NCI-H1694 (cell line): ENCODE data around the gene BPIFB4.
"Not testable (repeated sequence)": the region's sequence is repeated elsewhere in the genome, so short reads cannot be mapped to it uniquely, and the experiment has no call there.

Source experiments
- DNase-seq: peaks from one replicate; lab custom pipeline; 2025; lab: John Stamatoyannopoulos, UW

Gene BPIFB4

DNA sequence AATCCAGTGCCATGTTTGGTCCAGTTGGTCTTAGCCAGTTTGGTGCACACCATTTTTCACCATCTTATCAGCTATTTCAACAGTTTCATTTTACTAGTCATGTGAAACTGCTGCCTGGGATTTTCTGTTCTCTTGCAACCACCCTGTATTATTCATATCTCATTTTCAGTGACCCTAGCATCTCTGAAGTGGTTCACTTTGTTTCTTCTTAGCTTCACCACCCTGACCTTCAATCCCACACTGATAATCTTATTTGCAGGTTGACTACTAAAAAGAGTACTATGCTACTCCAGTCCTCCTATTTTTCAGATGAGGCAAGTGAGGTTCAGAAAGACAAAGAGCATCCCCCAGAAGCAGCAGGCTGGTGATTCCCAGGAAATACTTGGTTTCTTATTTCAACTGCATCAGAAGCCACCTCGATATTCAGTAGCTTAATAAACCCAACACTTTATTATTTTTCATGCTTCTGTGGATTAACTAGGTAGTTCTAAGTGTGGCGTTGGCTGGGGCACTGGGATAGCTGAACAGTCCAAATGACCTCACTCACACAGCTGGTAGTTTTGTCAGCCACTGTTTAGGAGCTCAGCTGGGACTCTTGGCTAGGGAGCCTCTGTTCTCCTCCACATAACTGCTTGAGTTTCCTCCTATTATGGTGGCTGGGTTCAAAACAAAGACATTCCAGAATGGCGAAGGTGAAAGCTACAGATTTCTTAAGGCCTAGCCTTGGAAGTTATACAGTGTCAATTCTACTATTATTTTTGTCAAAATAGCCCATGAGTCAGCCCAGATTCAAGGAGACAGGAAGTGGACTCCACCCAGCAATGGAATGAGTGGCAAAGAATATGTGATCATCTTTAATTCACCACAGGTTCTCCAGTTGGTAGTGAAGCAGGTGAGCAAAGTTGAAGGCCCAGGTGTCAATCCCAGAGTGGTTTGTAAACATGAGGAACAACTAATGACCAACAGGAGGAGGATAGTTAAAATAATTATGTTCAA, 40.6 kb downstream of the BPIFB4 start:
- no peak for DNase-seq

DNA sequence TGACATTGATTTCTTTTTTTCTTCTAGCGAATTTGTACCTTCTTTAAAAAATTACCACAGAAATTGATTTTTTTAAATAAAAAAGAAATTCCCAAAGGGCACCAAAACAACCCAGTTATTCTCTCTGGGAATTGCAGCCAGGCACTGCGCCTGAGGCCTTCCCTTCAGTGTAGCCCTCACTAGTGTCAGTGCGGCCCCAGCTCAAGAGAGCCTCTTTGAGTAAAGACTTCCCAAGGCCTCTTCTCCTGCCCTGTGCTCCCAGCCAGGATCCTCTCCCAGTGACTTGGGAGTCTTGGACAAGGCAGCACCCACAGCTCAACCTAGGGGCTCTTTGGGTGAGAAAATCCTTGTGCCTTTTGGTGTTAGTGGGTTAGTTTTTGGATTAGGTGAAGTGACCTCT, 41.5 kb downstream of the BPIFB4 start:
- DNase-seq, result no peak

DNA sequence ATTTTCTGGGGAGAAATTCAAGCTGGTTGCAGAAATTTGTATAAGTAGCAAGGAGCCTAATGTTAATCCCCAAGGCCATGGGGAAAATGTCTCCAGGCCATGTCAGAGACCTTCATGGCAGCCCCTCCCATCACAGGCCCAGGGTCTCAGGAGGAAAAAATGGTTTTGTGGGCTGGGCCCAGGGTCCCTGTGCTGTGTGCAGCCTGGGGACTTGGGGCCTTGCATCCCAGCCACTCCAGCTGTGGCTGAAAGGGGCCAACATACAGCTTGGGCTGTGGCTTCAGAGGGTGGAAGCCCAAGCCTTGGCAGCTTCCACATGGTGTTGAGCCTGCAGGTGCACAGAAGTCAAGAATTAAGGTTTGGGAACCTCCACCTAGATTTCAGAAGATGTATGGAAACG, 42.9 kb downstream of the BPIFB4 start:
- DNase-seq, result not testable (repeated sequence)

DNA sequence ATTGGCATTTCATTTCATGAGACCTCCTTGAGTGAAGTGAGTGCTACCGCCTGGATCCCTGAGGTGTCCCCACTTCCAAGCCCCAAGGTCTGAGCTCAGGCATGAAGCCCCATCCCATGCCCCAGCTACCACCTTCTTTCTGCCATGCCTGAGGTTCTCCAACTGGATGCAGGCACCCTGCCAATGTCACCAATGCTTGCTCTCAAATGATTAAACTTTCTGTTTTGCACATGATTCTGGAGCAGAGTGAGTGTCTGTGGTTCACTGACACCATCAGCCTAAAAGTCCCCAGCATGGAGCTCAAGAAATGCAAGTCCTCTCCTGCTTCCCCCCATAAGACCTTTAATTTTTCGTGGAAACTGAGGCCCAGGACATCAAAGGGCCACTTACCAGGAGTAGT, 44.8 kb downstream of the BPIFB4 start:
- DNase-seq, result no peak

DNA sequence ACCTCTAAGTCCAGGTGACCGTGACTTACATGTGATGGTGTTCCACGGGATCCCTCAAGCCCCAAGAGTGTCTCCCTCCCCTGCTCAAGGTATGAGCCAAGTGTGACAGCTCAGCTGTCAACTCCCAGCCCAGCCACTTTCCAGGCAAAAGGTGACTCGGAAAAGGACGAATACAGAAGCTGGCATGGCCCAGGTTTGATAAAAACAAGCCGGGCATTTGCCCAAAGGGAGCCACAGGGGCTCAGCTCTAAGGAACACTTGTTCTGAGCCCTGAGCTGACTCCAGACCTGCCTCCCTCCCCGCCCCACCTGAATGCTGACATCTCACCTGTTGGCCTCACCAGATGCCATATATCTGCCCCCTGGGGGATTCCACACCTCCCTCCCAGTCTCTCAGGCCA, 45.6 kb downstream of the BPIFB4 start:
- no peak for DNase-seq

DNA sequence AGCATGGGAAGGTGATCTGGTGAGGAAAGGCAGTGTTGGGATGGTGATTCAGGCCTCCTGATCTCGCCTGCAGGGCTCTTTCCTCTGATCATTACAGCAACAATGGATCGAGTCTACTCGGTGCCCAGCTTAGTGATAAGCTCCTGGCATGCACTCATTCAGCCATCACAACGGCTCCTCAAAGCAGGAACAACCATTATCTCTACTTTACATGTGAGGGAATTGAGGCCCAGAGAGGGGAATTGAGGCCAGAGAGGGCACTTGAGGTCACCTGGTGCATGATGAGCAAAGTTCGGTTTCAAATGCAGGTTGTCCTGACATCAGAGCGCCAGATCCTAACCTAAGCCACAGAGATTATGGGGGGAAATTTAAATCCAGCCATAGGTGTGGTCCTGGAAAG, 46.5 kb downstream of the BPIFB4 start:
- DNase-seq, result no peak

DNA sequence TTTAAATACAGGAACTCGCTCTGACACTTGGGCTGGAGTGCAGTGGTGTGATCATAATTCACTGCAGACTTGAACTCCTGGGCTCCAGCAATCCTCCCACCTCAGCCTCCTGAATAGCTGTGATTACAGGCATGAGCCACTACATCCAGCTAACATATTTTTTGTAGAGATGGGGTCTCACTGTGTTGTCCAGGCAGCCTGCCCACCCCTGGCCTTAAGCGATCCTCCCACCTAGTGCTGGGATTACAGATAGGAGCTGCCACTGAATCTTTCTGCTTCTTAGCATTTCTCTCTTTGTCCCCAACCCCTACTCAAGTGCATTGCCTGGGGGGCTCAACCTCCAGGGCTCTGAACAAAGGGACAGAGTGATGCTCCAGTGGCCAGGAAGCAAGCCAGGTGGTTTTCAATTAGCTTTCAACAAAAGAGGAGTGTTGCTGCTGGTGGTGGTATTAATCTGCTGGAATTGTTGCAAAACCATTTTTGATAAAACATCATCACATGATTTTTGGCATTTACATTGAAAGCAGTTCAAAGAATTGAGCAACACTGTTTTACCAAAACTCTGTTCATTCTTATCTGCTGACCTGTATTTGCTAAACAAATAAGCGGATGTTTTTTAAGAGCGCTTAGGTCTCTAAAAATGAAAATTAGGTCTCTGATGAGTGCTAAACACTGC, 48.1 kb downstream of the BPIFB4 start:
- DNase-seq, result no peak

DNA sequence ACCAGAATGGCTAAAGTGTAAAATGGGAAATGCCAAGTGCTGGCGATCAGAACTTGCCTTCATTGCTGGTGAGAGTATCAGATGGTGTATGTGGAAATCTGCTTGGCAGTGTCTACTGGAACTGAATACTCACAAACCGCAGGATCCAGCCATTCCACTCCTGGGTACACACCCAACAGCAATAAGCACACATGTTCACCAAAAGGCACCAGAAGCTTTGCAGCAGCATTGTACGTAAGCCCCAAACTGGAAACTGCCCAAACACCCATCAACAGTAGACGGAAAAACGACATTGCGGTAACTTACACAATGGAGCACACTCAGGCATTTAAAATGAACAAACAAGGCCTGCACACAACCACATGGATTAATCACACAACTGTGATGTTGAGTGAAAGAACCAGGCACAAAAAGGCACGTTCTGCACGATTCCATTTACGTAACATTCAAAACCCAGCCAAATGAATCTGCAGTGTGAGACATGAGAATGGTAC, 51.2 kb downstream of the BPIFB4 start:
- DNase-seq, result no peak

DNA sequence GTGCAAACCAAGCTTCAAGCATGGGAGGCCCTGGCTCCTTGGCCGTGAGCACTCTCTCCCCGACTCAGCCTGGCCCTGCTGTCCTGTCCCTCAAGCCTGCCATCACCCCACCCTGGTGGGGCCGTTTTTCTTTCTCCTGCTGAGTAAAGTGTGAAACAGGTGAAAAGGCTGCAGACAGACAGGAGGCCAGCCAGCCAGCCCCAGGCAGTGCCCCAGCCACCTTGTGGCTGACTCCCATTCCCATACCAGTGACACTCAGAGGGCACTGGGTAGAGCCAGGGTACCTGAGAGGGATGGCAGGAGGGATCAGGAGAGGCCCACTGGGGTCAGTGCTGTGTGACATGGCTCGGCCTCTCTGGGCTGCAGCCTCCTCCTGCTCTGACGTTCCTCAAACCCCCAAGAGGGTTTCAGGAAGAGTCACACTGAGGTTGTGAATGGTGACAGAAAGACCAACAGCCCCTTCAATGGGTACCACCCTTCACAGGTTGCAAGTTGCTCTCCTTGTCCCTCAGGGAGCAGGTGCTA, 52.6 kb downstream of the BPIFB4 start:
- no peak for DNase-seq

DNA sequence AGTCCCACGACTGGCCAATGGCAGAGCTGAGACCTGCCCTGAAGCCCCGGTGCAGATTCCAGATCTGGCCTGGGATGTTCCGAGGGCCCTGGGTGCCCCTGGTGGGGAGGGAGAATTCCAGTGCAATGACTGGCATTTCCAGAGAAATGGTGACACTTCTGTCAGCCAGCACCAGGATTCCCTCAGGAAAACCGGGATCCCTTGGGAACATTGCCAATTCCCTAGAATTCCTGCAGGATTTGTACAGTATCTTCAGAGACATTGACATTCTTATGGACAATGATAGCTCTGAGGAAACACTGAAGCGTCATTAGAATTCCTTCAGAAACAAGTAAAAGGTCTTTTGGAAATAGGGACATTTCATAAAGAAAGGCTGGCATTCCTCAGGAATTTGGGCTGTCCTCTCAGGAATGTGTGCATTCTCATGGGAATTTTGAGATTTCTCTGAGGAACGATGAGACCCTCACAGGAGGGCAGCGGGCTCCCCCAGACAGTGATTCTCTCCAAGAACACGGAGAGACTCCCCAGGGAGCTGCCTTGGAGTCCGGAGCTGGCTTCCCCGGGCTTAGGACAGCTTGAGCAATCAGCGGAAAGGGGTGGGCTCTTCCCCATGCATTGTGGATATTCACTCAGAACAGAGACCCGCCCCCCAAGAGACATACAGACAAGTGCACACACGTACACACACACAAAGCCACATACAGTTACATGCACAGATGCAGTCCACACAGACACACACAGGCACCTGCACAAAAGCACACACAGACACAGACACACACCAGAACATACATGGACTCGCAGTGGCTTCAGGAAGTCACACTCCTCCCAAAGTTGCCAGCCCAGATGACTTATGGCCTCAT, 53.3 kb downstream of the BPIFB4 start:
- DNase-seq, result no peak

DNA sequence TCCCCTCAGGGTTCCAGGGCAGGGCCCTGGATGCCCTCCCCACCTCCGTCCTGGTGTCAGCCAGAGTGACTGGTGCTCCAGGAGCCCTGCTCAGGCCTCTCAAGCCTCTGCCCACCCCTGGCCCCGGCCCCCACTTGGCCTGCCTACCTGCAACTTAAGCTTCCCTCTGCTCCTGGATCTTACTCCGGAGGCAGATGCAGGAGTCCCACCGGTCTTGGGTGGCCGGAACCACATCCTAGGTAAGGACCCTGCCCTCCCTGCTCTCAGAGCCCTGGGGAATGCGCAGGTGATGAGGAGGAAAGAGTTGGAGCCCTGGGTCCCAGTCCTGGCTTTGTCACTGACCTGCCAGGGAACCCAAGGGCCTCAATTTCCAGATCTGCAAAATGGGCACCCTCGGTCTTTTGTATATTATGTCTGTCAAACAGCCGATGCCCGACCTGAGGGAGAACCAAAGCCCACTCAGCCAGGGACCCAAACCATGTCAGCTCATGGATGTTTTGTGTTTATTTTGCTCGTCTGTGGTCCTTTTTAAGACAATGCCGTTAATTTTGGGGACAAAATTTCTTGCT, 54.0 kb downstream of the BPIFB4 start:
- DNase-seq, result no peak

DNA sequence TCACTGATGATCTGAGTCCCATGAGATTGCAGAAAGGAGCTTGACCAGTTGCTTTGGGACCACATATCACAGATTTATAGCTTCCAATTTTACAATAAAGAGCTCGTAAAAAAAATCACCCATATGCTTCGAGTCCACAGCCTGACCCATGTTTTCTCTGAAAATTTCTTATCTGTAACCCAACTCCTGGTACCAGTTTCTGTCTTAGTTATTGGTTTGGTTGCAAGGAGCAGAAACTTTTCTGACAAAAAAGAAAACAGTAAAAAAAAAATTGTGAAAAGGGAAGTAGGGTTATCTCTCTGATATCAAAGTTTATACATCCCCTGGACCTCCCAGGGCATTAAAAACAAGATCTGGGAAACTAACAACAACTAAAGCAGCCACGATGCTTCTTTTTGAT, 57.8 kb downstream of the BPIFB4 start:
- no peak for DNase-seq

DNA sequence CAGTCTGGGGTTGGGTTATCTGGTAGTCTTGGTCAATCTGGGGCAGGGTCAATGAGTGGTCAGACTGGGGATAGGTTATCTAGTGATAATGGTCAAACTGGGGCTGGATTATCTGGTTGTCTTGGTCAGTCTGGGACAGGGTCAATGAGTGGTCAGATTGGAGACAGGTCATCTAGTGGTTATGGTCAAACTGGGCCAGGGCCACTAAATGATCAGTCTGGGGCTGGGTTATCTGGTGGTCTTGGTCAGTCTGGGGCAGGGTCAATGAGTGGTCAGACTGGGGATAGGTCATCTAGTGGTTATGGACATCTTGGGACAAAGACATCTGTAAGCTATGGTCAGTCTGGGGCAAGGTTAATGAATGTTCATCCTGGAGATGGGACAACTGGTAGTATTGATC, 60.0 kb downstream of the BPIFB4 start:
- no peak for DNase-seq

DNA sequence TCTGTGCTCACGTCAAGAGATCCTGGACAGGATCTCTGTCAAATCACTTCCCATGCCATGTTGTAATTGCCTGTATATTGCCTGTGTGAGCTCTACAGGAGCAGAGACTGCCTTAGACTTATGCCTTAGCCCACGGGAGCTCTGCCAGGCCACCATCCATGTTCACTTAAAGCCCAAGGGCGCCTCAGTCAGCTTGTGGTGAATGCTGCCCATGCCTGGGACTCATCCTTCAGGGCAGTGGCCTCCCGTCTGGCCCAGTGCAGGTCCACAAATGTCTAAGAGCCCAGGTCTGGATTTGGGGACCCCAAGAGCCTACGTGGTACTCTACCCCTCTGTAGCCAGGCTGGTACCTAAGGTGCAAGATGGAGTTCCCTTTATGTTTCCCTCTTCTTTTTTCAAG, 66.1 kb downstream of the BPIFB4 start:
- no peak for DNase-seq

DNA sequence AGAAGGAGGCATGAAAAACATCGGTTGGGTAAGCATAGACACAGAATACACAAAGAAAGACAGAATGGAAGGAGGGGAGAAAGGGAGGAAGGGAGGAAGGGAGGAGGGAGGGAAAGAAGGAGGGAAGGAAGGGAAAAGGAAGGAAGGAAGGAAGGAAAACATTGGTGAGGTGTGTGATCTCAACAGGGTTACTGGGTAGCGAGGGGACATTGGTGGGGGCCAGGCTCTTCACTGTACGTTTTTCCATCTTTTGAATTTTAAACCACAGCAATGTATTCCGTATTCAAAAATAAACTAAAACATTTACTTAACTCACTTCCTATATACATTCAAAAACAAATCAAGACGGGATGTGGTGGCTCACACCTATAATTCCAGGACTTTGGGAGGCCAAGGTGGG, 67.9 kb downstream of the BPIFB4 start:
- DNase-seq, result no peak

DNA sequence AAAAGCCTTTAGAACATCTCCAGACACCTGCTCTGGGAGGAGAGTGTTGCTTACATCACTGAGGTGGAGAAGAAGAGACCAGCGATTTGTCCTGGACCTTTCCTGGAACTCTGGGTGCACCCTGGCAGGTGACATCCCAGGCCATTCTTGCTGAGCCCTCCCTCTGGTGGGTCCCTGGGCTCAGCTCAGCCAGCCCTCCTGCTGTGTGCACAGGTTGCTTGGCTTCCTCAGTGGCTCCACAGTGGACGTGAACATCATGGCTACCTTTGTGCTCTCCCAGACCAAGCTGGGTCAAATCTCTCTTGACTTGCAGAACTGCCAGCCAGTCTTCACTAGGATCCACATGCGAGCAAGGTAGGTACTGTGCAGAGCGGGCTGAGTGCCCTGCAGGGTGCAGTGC, 68.6 kb downstream of the BPIFB4 start:
- no peak for DNase-seq

DNA sequence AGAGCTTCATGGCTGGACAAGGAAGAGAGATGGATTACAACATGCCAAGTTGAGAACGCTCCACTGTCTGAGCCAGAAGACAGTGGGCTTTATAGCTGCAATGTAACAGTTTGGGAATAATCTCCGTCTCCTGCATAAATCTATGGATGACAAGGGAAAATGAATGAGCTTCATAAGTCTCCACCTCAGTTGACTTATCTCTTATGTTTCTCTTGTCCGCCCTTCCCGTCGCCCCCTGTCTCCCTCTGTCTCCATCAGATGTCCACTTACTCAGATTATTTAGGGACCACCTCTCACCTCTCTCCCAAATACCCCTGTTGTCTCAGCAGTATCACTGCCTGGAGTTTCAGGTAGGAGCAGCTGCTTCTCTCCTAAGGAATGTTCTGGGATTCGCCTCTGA, 74.8 kb downstream of the BPIFB4 start:
- DNase-seq, result no peak

DNA sequence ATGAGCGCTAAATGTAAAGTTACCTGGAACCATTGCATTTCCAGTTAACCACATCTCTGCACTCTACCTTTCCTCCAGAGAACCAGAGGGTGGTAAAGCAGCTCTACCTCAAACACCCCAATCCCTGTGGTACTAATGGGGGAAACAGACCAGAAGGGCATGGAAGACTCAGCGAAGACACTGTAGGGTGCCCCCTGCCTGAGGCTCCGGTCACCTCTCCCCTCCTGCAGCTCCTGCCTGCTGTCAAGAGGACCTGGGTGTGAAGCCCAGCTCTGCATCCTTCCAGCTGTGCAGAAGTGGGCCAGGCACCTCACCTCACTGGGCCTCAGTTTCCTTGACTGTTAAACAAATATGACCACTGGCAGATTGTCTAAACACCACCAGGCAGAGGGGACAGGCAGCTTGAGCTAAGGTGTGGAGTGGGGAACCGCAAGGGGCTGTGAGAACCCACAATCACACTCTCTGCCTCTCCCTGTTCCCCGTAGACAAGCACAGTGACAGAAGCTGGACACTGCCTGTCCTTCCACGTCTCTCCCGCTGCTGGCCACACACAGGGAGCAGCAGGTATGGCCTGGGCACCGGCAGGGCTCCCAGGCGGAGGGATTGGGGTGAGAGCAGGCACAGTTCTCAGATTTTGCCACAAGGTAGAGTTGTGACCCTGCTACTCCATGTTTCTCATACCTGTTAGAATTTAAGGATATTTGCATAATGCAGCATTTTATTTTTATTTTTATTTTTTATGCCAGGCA, 79.4 kb downstream of the BPIFB4 start:
- no peak for DNase-seq

DNA sequence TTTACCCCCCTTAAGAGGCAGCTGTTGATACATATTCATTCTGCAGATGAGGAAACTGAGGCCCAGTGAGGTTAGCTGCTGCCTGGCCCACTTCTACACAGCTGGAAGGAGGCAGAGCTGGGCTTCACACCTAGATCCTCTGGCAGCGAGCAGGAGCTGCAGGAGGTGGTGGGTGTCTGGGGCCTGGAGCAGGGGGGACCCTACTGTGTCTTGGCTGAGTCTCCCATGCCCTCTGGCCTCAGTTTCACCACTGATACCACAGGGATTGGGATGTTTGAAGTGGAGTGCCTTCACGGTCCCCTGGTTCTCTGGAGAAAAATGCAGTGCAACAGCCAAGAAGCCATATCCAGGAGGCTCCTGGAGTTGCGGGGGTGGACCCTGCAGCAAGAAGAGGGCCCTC, 80.3 kb downstream of the BPIFB4 start:
- DNase-seq, result no peak

DNA sequence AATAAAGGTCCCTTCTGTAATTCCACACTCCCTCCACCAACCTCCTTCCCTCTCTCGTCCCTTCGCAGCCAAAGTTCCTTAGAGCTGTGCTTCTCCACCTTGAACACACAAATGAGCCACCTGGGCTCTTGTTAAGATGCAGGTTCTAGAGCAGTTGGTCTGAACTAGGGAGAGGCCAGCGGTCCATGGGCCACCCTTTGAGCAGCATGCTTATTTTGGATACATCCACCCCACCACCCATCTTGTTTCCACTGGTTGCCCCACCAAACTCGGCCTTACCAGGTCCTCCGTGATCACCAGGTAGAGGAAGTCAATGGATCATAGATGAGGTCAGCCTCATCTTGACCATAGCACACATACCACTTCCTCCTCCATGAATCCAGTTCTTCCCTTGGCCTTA, 81.2 kb downstream of the BPIFB4 start:
- DNase-seq, result no peak
